ENCODE measurements around the gene TIFAB.
A peak's percentile ranks its signal among the peaks of the same experiment; 100 is the strongest.

The TIFAB gene

DNA sequence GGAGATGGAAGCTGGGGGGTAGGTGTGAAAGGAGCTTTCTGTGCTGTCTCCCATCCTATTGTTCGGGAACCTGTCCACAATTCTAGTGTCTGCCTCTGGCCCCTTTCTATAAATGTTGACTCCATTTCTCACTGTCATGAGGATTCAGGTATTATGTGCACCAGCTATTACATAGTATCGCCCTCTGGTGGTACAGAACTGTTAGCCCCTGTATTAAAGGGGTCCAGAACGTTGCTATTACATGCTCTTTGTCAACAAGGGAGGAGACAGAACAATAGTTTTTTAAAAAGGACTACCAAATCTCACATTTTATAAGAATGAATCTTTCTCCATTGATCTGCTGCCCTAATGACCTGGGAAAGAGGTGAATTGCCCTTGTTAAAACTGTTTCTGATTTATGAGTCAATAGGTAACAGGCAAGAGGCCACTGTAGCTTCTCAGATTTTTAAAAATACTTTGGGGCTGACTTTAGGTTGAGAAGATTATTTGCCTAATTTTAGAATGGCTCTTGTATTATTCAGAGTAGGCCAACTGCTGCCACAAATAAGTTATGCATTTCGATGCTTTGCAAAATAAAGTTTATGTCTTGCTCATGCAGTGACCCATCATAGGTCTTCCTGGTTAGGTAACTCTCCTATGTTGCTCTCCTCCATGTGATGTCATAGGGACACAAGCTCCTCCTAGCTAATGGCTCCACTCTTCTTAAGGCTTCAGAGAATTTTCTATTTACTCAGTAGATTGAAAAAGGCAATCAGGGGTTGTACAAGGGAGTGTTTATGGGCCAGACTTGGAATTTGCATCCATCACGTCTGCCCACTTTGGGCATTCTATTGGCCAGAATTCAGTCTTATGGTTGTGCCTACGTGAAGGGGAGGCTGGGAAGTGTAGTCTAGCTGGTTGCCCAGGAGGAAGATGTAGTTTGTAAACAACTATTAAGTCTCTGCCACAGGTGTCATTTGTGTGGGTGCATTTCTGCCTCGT is 25.8 kb downstream of the TIFAB start:
- Histone ChIP-seq H3K27ac (ENCODE audit: low read length) (no peak overlapping the region), H3K9me3 (ENCODE audit: control insufficient read depth, low read depth, low read length) (peaks cover 5% of the 10 kb centered on the region), H3K27me3 (ENCODE audit: control insufficient read depth, insufficient read depth, low read length) (no peaks in the 10 kb centered on the region), H3K9ac (ENCODE audit: low read length) (no peak overlapping the region), H3K4me3 (ENCODE audit: low read length) (no peak overlapping the region), H3K4me1 (ENCODE audit: control insufficient read depth, low read depth, low read length) (no peaks in the 10 kb centered on the region), H3K36me3 (ENCODE audit: control insufficient read depth, low read depth, low read length) (no peaks in the 10 kb centered on the region)

DNA sequence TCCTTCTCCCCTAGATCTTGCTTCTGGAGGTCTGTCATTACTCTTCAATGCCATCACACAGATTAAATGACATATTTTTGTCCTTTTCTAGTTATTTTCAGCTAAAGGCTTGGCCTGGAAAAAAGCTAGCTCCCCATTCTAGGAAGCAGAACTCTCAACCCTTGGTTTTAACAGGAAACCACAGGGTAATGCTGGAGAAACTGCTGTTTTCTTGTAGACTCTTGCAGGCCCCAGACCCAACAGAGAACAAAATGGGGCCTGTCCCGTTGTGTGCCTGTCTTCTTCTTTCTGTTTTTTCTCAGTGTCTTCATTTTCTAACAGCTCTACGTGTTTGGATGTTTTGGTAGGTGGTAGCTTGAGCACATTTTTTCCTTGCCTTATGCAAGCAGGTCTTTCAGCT is 26.5 kb downstream of the TIFAB start:
- Histone ChIP-seq H3K27ac (ENCODE audit: low read length) (no peak overlapping the region), H3K36me3 (ENCODE audit: control insufficient read depth, low read depth, low read length) (no peaks in the 10 kb centered on the region), H3K4me3 (ENCODE audit: low read length) (no peak overlapping the region), H3K4me1 (ENCODE audit: control insufficient read depth, low read depth, low read length) (no peaks in the 10 kb centered on the region), H3K27me3 (ENCODE audit: control insufficient read depth, insufficient read depth, low read length) (no peaks in the 10 kb centered on the region), H3K9ac (ENCODE audit: low read length) (no peak overlapping the region), H3K9me3 (ENCODE audit: control insufficient read depth, low read depth, low read length) (peaks cover 5% of the 10 kb centered on the region)

- H3K27me3 ChIP-seq (ENCODE audit: control insufficient read depth, insufficient read depth, low read length) = no peaks in the 10 kb centered on the region
- H3K36me3 ChIP-seq (ENCODE audit: control insufficient read depth, low read depth, low read length) = no peaks in the 10 kb centered on the region
- H3K27ac ChIP-seq (ENCODE audit: low read length) = no peak overlapping the region
- no peaks in the 10 kb centered on the region for H3K4me1 ChIP-seq (ENCODE audit: control insufficient read depth, low read depth, low read length)
- no peak overlapping the region for H3K4me3 ChIP-seq (ENCODE audit: low read length)
- H3K9me3 ChIP-seq (ENCODE audit: control insufficient read depth, low read depth, low read length) = peaks cover 3% of the 10 kb centered on the region
- no peak overlapping the region for H3K9ac ChIP-seq (ENCODE audit: low read length)
These were observed 28.3 kb downstream of the TIFAB start for GRCh38 chr5:135423846-135424168.

- Histone ChIP-seq H3K27ac (ENCODE audit: low read length) (no peak overlapping the region), H3K27me3 (ENCODE audit: control insufficient read depth, insufficient read depth, low read length) (no peaks in the 10 kb centered on the region), H3K9ac (ENCODE audit: low read length) (no peak overlapping the region)
These were observed 28.9 kb downstream of the TIFAB start for GRCh38 chr5:135423146-135423845.

GRCh38 chr5:135422419-135422818 is 29.7 kb downstream of the TIFAB start:
- Histone ChIP-seq H3K36me3 (ENCODE audit: control insufficient read depth, low read depth, low read length) (no peaks in the 10 kb centered on the region), H3K9ac (ENCODE audit: low read length) (no peak overlapping the region), H3K27ac (ENCODE audit: low read length) (no peak overlapping the region), H3K4me1 (ENCODE audit: control insufficient read depth, low read depth, low read length) (no peaks in the 10 kb centered on the region), H3K4me3 (ENCODE audit: low read length) (no peak overlapping the region), H3K9me3 (ENCODE audit: control insufficient read depth, low read depth, low read length) (no peaks in the 10 kb centered on the region), H3K27me3 (ENCODE audit: control insufficient read depth, insufficient read depth, low read length) (no peaks in the 10 kb centered on the region)

More at GRCh38 chr5:135423146-135423845, 28.9 kb downstream of the TIFAB start:
- Histone ChIP-seq H3K4me3 (ENCODE audit: low read length) (no peak overlapping the region), H3K4me1 (ENCODE audit: control insufficient read depth, low read depth, low read length) (no peaks in the 10 kb centered on the region), H3K36me3 (ENCODE audit: control insufficient read depth, low read depth, low read length) (no peaks in the 10 kb centered on the region), H3K9me3 (ENCODE audit: control insufficient read depth, low read depth, low read length) (no peaks in the 10 kb centered on the region)

DNA sequence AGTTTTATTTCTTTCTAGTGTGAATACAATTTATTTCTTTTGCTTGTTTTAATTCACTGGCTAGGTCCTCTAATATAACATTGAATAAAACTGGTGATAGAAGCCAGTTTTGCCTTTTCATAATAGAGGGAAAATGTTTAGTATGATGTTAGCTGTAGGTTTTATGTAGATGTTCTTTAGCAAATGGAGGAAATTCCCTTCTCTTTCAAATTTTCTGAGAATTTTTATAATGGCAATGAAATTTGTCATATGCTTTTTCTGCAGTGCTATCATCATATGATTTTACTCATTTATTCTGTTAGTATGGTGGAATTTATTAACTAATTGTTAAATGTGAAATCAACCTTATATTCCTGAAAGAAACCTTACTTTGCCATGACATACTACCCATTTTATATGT is 35.1 kb downstream of the TIFAB start:
- no peak overlapping the region for H3K27ac ChIP-seq (ENCODE audit: low read length)
- H3K27me3 ChIP-seq (ENCODE audit: control insufficient read depth, insufficient read depth, low read length) = no peaks in the 10 kb centered on the region
- H3K9me3 ChIP-seq (ENCODE audit: control insufficient read depth, low read depth, low read length) = no peaks in the 10 kb centered on the region
- no peak overlapping the region for H3K9ac ChIP-seq (ENCODE audit: low read length)
- H3K4me3 ChIP-seq (ENCODE audit: low read length) = no peak overlapping the region
- H3K4me1 ChIP-seq (ENCODE audit: control insufficient read depth, low read depth, low read length) = no peaks in the 10 kb centered on the region
- no peaks in the 10 kb centered on the region for H3K36me3 ChIP-seq (ENCODE audit: control insufficient read depth, low read depth, low read length)

GRCh38 chr5:135405082-135405481 is 47.1 kb downstream of the TIFAB start:
- H3K4me1 ChIP-seq (ENCODE audit: control insufficient read depth, low read depth, low read length) = peaks cover 16% of the 10 kb centered on the region
- H3K9ac ChIP-seq (ENCODE audit: low read length) = no peak overlapping the region
- H3K9me3 ChIP-seq (ENCODE audit: control insufficient read depth, low read depth, low read length) = no peaks in the 10 kb centered on the region
- no peak overlapping the region for H3K4me3 ChIP-seq (ENCODE audit: low read length)
- H3K36me3 ChIP-seq (ENCODE audit: control insufficient read depth, low read depth, low read length) = no peaks in the 10 kb centered on the region
- H3K27me3 ChIP-seq (ENCODE audit: control insufficient read depth, insufficient read depth, low read length) = peaks cover 34% of the 10 kb centered on the region
- H3K27ac ChIP-seq (ENCODE audit: low read length) = no peak overlapping the region

GRCh38 chr5:135402031-135402430 is 50.1 kb downstream of the TIFAB start:
- Histone ChIP-seq H3K4me1 (ENCODE audit: control insufficient read depth, low read depth, low read length) (peaks cover 30% of the 10 kb centered on the region), H3K27ac (ENCODE audit: low read length) (no peak overlapping the region), H3K9me3 (ENCODE audit: control insufficient read depth, low read depth, low read length) (no peaks in the 10 kb centered on the region), H3K36me3 (ENCODE audit: control insufficient read depth, low read depth, low read length) (no peaks in the 10 kb centered on the region), H3K27me3 (ENCODE audit: control insufficient read depth, insufficient read depth, low read length) (peaks cover 40% of the 10 kb centered on the region), H3K4me3 (ENCODE audit: low read length) (no peak overlapping the region), H3K9ac (ENCODE audit: low read length) (no peak overlapping the region)

DNA sequence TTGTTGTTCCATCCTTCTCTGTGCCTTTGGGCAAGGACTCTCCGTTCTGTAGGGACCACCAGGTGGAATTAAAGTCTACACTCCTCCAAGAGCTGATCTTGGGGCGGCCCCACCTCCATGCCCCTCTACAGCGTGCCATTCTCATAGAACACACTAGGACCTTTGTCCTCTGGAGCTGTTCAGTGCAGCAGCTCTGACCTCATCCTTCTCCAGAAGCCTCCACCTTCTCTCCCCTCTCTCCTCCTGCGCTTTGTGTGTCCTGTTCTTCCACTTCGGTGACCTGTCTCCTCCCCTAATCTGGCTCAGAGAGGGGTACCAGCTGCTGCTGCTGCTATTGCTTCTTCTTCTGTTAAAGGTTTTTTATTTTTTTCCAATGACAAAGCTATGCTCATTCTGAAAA is 51.3 kb downstream of the TIFAB start:
- Histone ChIP-seq H3K4me3 (ENCODE audit: low read length) (peak overlapping the region; percentile 72), H3K27ac (ENCODE audit: low read length) (no peak overlapping the region), H3K9ac (ENCODE audit: low read length) (no peak overlapping the region), H3K4me1 (ENCODE audit: control insufficient read depth, low read depth, low read length) (peaks cover 35% of the 10 kb centered on the region), H3K27me3 (ENCODE audit: control insufficient read depth, insufficient read depth, low read length) (peaks cover 52% of the 10 kb centered on the region), H3K36me3 (ENCODE audit: control insufficient read depth, low read depth, low read length) (no peaks in the 10 kb centered on the region), H3K9me3 (ENCODE audit: control insufficient read depth, low read depth, low read length) (no peaks in the 10 kb centered on the region)

DNA sequence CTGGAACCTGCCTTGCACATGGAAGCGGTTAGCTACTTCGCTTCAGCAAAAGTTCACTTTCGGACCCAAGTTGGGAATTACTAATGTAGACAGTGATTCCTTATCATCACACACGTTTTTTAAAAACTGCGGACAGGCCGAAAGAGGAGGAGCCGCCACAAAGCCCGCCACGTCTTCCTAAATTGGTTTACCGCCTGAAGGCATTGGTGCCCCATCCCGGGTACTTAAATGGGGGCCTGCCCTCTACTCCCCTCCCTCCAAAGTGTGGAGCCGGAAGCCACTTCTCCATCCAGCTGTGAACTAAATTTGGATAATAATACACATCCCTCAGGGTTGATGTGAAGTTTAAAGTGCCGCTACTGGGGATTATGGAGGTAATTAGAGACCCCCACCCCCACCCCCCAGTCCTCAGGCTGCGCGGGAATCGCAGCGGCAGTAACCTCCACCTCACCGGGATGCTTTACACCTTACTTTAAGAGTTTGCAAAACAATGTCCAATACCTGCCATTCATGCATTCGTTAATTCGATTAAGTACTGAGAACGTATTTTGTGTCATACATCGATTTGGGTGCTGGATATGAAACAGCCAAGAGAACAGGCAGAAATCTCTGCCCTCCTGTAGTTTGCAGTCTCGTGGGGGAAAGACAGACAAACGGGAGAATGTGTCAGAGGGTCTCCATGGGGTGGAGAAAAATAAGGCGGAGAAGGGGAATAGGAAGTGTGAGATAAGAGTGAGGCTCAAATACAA is 52.2 kb downstream of the TIFAB start:
- Histone ChIP-seq H3K4me1 (ENCODE audit: control insufficient read depth, low read depth, low read length) (peaks cover 35% of the 10 kb centered on the region), H3K9ac (ENCODE audit: low read length) (peak overlapping the region; percentile 71), H3K9me3 (ENCODE audit: control insufficient read depth, low read depth, low read length) (no peaks in the 10 kb centered on the region), H3K27me3 (ENCODE audit: control insufficient read depth, insufficient read depth, low read length) (peaks cover 55% of the 10 kb centered on the region), H3K27ac (ENCODE audit: low read length) (no peak overlapping the region), H3K4me3 (ENCODE audit: low read length) (peak overlapping the region; percentile 72), H3K36me3 (ENCODE audit: control insufficient read depth, low read depth, low read length) (no peaks in the 10 kb centered on the region)

All from iPS-18a (cell line).